ENCODE results near the gene GGNBP2. TPM values are rescaled to one million over a fixed set of nuclear protein-coding genes. Genes with fewer than 3 reads are reported as not detected.

GGNBP2 gene
- total and polyA plus RNA-seq, 4 donors = 64.0 to 76.3 (median 68.9) TPM

DNA sequence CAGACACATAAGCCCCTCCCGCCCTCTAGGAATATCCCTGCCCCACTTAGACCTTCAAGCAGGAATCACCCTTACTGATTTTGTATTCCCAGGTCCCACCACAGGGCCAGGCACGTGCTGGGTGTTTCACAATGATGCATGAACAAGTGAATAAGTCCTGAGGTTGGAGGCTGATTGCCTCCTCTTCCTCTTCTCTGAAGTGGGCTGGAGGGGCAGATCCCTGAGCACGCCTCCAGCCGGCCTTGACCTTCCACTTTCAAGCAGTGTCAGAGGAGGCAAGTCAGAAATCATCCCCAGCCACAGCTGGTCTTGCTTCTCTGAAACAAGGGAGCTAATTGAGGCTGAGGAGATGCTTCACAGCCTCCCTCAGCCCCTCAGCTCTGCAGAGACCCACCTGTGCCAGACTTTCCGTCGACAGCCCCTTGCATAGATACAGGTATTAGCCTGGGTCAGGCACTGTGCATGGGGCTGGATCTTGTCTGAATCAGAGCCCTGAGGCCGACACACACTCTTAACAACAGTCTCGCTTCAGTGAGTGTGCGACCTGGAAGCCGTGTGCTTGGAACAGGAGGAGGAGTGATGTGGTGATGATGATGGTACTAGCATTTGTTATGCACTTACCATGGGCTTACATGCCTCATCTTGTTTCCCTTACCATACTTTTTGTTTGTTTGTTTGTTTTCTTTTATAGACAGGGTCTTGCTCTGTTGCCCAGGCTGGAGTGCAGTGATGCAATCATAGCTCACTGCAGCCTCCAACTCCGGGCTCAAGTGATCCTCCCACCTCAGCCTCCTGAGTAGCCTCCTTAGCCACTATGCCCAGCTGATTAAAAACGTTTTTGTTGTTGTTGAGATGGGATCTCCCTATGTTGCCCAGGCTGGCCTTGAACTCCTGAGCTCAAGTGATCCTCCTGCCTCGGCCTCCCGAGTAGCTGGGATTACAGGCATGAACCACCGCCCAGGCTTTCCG is 71.6 kb downstream of the GGNBP2 start:
- no peaks in the 10 kb centered on the region for H3K27me3 ChIP-seq (ENCODE audit: control insufficient read depth, insufficient read depth, low read length)
- H3K27ac ChIP-seq (ENCODE audit: low read depth, low read length) = no peak overlapping the region
- no peaks in the 10 kb centered on the region for H3K36me3 ChIP-seq (ENCODE audit: control insufficient read depth, insufficient read depth, low read length)
- no peaks in the 10 kb centered on the region for H3K9me3 ChIP-seq (ENCODE audit: control insufficient read depth, insufficient read depth, low read length)
- 81% methylated on average over 12 of the region's 16 CpGs for WGBS (ENCODE audit: insufficient coverage)
- H3K4me3 ChIP-seq (ENCODE audit: low read depth, low read length) = no peak overlapping the region
- DNase-seq (ENCODE audit: low read depth in 4 of 6, low spot score in 6 of 6) = no peak
- peaks cover 6% of the 10 kb centered on the region for H3K4me1 ChIP-seq (ENCODE audit: control insufficient read depth, insufficient read depth, low read length)

DNA sequence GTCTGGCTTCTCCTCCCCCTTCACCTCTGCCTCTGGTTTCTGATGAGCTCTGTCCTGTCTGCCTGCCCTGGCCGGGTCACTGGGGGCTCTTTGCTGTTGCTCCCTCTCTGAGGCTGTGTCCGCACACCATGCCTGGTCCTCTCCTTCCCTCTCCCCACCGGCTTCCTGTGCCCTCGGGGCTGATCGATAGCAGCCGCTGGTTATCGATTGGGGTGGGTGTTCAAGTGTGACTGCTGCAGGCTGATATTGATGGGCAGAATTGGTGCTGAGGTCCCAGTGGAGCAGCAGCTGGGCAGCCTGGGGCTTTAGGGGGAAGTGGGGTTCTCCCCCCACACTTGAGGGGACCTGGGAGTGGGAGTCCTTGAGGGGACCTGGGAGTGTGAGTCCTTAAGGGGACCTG is 73.1 kb downstream of the GGNBP2 start:
- no peak overlapping the region for H3K4me3 ChIP-seq (ENCODE audit: low read depth, low read length)
- H3K4me1 ChIP-seq (ENCODE audit: control insufficient read depth, insufficient read depth, low read length) = peaks cover 6% of the 10 kb centered on the region
- H3K27me3 ChIP-seq (ENCODE audit: control insufficient read depth, insufficient read depth, low read length) = no peaks in the 10 kb centered on the region
- no peak overlapping the region for H3K27ac ChIP-seq (ENCODE audit: low read depth, low read length)
- WGBS (ENCODE audit: insufficient coverage) = 95% methylated on average over 4 of the region's 7 CpGs
- DNase-seq (ENCODE audit: low read depth in 4 of 6, low spot score in 6 of 6) = no peak
- no peaks in the 10 kb centered on the region for H3K36me3 ChIP-seq (ENCODE audit: control insufficient read depth, insufficient read depth, low read length)
- no peaks in the 10 kb centered on the region for H3K9me3 ChIP-seq (ENCODE audit: control insufficient read depth, insufficient read depth, low read length)

DNA sequence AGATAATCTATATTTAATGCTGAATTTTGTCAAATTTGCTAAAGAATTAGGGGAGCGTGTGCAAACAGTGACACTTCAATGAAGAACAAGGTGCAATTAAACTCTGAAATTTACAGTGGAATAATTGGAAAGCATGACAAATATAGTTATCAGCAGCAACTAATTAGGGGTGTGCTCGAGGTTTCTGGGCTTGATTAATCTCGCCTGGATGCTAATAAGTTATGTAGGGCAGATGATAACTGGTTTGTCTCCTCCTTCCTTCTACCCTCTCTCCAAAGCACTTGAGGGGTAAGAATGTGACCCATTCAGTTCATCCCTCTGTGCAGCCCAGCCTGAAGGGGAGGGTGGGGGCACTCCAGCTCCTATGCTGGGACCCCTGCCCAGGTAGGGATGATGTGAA is 78.6 kb downstream of the GGNBP2 start:
- H3K4me1 ChIP-seq (ENCODE audit: control insufficient read depth, insufficient read depth, low read length) = peaks cover 12% of the 10 kb centered on the region
- no peaks in the 10 kb centered on the region for H3K27me3 ChIP-seq (ENCODE audit: control insufficient read depth, insufficient read depth, low read length)
- 75% methylated on average over 1 of the region's 3 CpGs for WGBS (ENCODE audit: insufficient coverage)

DNA sequence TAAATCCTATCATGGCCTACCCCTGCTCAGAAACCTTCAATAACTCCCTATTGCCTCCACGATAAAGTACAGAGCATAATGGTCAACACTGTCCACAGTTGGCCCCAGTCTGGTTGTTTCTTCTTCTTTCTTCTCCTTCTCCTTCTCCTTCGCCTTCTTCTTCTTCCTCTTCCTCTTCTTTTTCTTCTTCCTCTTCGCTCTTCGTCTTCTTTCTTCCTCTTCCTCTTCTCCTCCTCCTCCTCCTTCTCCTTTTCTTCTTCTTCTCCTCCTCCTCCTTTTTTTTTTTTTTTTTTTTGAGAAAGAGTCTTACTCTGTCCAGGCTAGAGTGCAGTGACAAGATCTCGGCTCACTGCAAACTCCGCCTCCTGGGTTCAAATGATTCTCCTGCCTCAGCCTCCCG is 80.5 kb downstream of the GGNBP2 start:
- DNase-seq (ENCODE audit: low read depth in 4 of 6, low spot score in 6 of 6) = no peak
- H3K27ac ChIP-seq (ENCODE audit: low read depth, low read length) = no peak overlapping the region
- H3K9me3 ChIP-seq (ENCODE audit: control insufficient read depth, insufficient read depth, low read length) = no peaks in the 10 kb centered on the region
- H3K4me1 ChIP-seq (ENCODE audit: control insufficient read depth, insufficient read depth, low read length) = peaks cover 27% of the 10 kb centered on the region
- no peaks in the 10 kb centered on the region for H3K36me3 ChIP-seq (ENCODE audit: control insufficient read depth, insufficient read depth, low read length)
- H3K4me3 ChIP-seq (ENCODE audit: low read depth, low read length) = no peak overlapping the region
- WGBS (ENCODE audit: insufficient coverage) = 85% methylated on average over 5 of the region's 7 CpGs
- H3K27me3 ChIP-seq (ENCODE audit: control insufficient read depth, insufficient read depth, low read length) = no peaks in the 10 kb centered on the region

More for the DNA sequence above, 78.6 kb downstream of the GGNBP2 start:
- Histone ChIP-seq H3K27ac (ENCODE audit: low read depth, low read length) (no peak overlapping the region), H3K36me3 (ENCODE audit: control insufficient read depth, insufficient read depth, low read length) (no peaks in the 10 kb centered on the region), H3K9me3 (ENCODE audit: control insufficient read depth, insufficient read depth, low read length) (no peaks in the 10 kb centered on the region), H3K4me3 (ENCODE audit: low read depth, low read length) (no peak overlapping the region)
- no peak for DNase-seq (ENCODE audit: low read depth in 4 of 6, low spot score in 6 of 6)

- peaks cover 10% of the 10 kb centered on the region for H3K27me3 ChIP-seq (ENCODE audit: control insufficient read depth, insufficient read depth, low read length)
- H3K36me3 ChIP-seq (ENCODE audit: control insufficient read depth, insufficient read depth, low read length) = no peaks in the 10 kb centered on the region
- H3K9me3 ChIP-seq (ENCODE audit: control insufficient read depth, insufficient read depth, low read length) = no peaks in the 10 kb centered on the region
- H3K4me3 ChIP-seq (ENCODE audit: low read depth, low read length) = no peak overlapping the region
- DNase-seq (ENCODE audit: low read depth in 4 of 6, low spot score in 6 of 6) = peak in 2 of 6 donors; percentile 32 to 85
- peaks cover 28% of the 10 kb centered on the region for H3K4me1 ChIP-seq (ENCODE audit: control insufficient read depth, insufficient read depth, low read length)
- no peak overlapping the region for H3K27ac ChIP-seq (ENCODE audit: low read depth, low read length)
- 30% methylated on average over 4 of the region's 12 CpGs for WGBS (ENCODE audit: insufficient coverage)
Measured at GRCh38 chr17:36627101-36627500, 82.4 kb downstream of the GGNBP2 start.

- Histone ChIP-seq H3K27me3 (ENCODE audit: control insufficient read depth, insufficient read depth, low read length) (peaks cover 17% of the 10 kb centered on the region), H3K9me3 (ENCODE audit: control insufficient read depth, insufficient read depth, low read length) (no peaks in the 10 kb centered on the region), H3K4me3 (ENCODE audit: low read depth, low read length) (no peak overlapping the region), H3K36me3 (ENCODE audit: control insufficient read depth, insufficient read depth, low read length) (no peaks in the 10 kb centered on the region), H3K27ac (ENCODE audit: low read depth, low read length) (no peak overlapping the region), H3K4me1 (ENCODE audit: control insufficient read depth, insufficient read depth, low read length) (peaks cover 34% of the 10 kb centered on the region)
- 90% methylated on average over 2 of the region's 2 CpGs for WGBS (ENCODE audit: insufficient coverage)
- no peak for DNase-seq (ENCODE audit: low read depth in 4 of 6, low spot score in 6 of 6)
Measured at GRCh38 chr17:36628576-36628975, 83.9 kb downstream of the GGNBP2 start.

GRCh38 chr17:36629252-36629847 is 84.6 kb downstream of the GGNBP2 start:
- WGBS (ENCODE audit: insufficient coverage) = 13% methylated on average over 13 of the region's 14 CpGs
- H3K9me3 ChIP-seq (ENCODE audit: control insufficient read depth, insufficient read depth, low read length) = no peaks in the 10 kb centered on the region
- peak in 4 of 6 donors; percentile 48 to 93 (median 74) for DNase-seq (ENCODE audit: low read depth in 4 of 6, low spot score in 6 of 6)
- no peak overlapping the region for H3K4me3 ChIP-seq (ENCODE audit: low read depth, low read length)
- peaks cover 17% of the 10 kb centered on the region for H3K27me3 ChIP-seq (ENCODE audit: control insufficient read depth, insufficient read depth, low read length)
- H3K4me1 ChIP-seq (ENCODE audit: control insufficient read depth, insufficient read depth, low read length) = peaks cover 34% of the 10 kb centered on the region
- H3K36me3 ChIP-seq (ENCODE audit: control insufficient read depth, insufficient read depth, low read length) = no peaks in the 10 kb centered on the region
- no peak overlapping the region for H3K27ac ChIP-seq (ENCODE audit: low read depth, low read length)

DNA sequence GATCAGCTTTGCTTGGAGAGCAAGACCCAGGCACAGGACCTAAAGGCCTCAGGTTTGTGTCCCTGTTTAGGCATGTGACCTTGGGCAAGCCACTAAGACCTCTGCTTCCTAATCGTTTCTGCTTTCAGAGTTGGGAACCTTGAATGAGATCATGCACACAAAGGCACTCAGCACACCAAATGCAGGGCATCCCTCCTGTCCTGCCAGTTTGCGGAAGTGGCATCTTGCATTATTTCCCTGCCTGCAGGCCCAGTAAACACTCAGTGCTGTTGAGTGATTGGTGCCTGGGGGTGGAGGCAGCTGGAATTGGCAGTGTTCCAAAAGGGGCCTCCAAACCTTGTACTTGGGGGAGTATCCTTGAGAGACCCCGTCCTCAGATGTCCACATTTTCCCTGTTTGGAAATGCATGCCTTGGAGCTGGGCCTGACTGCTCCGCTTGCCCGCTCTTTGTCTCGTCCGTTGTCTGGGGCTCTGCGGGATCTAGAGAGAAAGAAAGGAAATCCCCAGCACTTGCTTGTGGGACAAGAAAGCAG is 85.3 kb downstream of the GGNBP2 start:
- no peaks in the 10 kb centered on the region for H3K36me3 ChIP-seq (ENCODE audit: control insufficient read depth, insufficient read depth, low read length)
- H3K4me1 ChIP-seq (ENCODE audit: control insufficient read depth, insufficient read depth, low read length) = peaks cover 34% of the 10 kb centered on the region
- no peak overlapping the region for H3K4me3 ChIP-seq (ENCODE audit: low read depth, low read length)
- DNase-seq (ENCODE audit: low read depth in 4 of 6, low spot score in 6 of 6) = peak in 1 of 6 donors; percentile 46
- no peaks in the 10 kb centered on the region for H3K9me3 ChIP-seq (ENCODE audit: control insufficient read depth, insufficient read depth, low read length)
- no peak overlapping the region for H3K27ac ChIP-seq (ENCODE audit: low read depth, low read length)
- peaks cover 17% of the 10 kb centered on the region for H3K27me3 ChIP-seq (ENCODE audit: control insufficient read depth, insufficient read depth, low read length)
- WGBS (ENCODE audit: insufficient coverage) = 54% methylated on average over 6 of the region's 8 CpGs

DNA sequence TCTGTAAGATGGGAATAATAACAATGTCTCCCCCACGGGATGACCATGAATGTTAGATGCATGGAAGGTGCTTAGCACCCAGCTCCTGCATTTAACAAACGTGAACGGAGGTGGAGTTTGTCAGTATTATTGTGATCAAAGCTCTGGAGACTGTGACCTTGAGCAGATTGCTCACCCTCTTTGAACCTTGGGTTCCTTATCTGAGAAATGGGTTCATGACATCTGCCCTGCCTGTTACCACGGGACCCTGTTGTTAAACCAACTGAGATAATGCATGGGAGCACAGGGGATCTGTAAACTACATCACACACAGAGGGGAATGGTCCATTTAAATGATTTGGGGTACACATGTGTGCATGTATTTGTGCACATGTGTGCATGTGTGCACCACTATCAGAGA is 86.3 kb downstream of the GGNBP2 start:
- H3K36me3 ChIP-seq (ENCODE audit: control insufficient read depth, insufficient read depth, low read length) = no peaks in the 10 kb centered on the region
- H3K4me3 ChIP-seq (ENCODE audit: low read depth, low read length) = no peak overlapping the region
- WGBS (ENCODE audit: insufficient coverage) = 91% methylated on average over 3 of the region's 4 CpGs
- H3K9me3 ChIP-seq (ENCODE audit: control insufficient read depth, insufficient read depth, low read length) = no peaks in the 10 kb centered on the region
- H3K27ac ChIP-seq (ENCODE audit: low read depth, low read length) = no peak overlapping the region
- H3K4me1 ChIP-seq (ENCODE audit: control insufficient read depth, insufficient read depth, low read length) = peaks cover 31% of the 10 kb centered on the region
- peaks cover 20% of the 10 kb centered on the region for H3K27me3 ChIP-seq (ENCODE audit: control insufficient read depth, insufficient read depth, low read length)
- DNase-seq (ENCODE audit: low read depth in 4 of 6, low spot score in 6 of 6) = no peak
